Prostate gland (tissue), 2 donors: ENCODE data around the gene OTOA. TPM values are rescaled to one million over a fixed set of nuclear protein-coding genes. Genes with fewer than 3 reads are reported as not detected.

ENCODE experiments used
- DNase-seq: peaks from one replicate; pipeline ENCODE4 v3.0.0-alpha.2; 2019; ENCODE audit warnings: low spot score
- H3K27ac ChIP-seq, 2 donors: fragments of 200-600 bp; sonication (generic); 2 replicates each; pipeline ENCODE4 v1.5.1; 2017 to 2019
- H3K27me3 ChIP-seq: fragments of 200-600 bp; sonication (generic); replicated peaks from 2 replicates; pipeline ENCODE4 v1.5.1; 2019; ENCODE audit not compliant: insufficient read depth
- H3K36me3 ChIP-seq, 2 donors: fragments of 200-600 bp; sonication (generic); 1 replicate in 1 of 2; 2 replicates in 1 of 2; pipeline versions ENCODE4 v1.5.1 to v1.8.1; 2017 to 2019
- H3K4me1 ChIP-seq: fragments of 200-600 bp; sonication (generic); replicated peaks from 2 replicates; pipeline ENCODE4 v1.5.1; 2019
- H3K4me3 ChIP-seq, 2 donors: fragments of 200-600 bp; sonication (generic); 2 replicates each; pipeline ENCODE4 v1.5.1; 2017 to 2019
- H3K9me3 ChIP-seq: fragments of 200-600 bp; sonication (generic); 2 replicates; pipeline ENCODE4 v1.5.1; 2017
- POLR2A ChIP-seq: fragments of 450-650 bp; IDR thresholded peaks from one replicate; pipeline ENCODE4 v1.6.1; 2016; ENCODE audit warnings: antibody characterized with exemption, mild to moderate bottlenecking
- POLR2AphosphoS5 ChIP-seq: sonication (generic); formaldehyde crosslinking; IDR thresholded peaks from one replicate; pipeline ENCODE4 v1.6.1; 2017; ENCODE audit warnings: antibody characterized with exemption
- WGBS: methylation state at CpG from one replicate; pipeline ENCODE4 v1.1.5; 2018; 5-methylcytosine and 5-hydroxymethylcytosine counted together
- intact Hi-C: fragments of 100-400 bp; cut with DNase I; formaldehyde crosslinking; loops from one replicate; pipeline ENCODE4 v1.14.2; 2022
- total RNA-seq, 2 donors: library from RNA; depleted of rRNA; stranded (reverse); fragments of >200 nt; gene quantifications; one replicate each; pipeline ENCODE4 v1.1.0, GENCODE V29; 2016
- TF ChIP-seq, protein P1 (sequence below), 4 experiments: fragments of 200-600 bp in 2 of 4; fragments of 450-650 bp in 2 of 4; sonication (generic) in 2 of 4; IDR thresholded peaks; 1 replicate in 3 of 4; 2 replicates in 1 of 4; pipeline ENCODE4 v1.5.1; 2016 to 2019; ENCODE audit warnings: antibody characterized with exemption in 4 of 4, mild to moderate bottlenecking in 2 of 4, moderate library complexity in 2 of 4

Gene OTOA
- total RNA-seq, 2 donors from 2014 or later, result 0.68 TPM

DNA sequence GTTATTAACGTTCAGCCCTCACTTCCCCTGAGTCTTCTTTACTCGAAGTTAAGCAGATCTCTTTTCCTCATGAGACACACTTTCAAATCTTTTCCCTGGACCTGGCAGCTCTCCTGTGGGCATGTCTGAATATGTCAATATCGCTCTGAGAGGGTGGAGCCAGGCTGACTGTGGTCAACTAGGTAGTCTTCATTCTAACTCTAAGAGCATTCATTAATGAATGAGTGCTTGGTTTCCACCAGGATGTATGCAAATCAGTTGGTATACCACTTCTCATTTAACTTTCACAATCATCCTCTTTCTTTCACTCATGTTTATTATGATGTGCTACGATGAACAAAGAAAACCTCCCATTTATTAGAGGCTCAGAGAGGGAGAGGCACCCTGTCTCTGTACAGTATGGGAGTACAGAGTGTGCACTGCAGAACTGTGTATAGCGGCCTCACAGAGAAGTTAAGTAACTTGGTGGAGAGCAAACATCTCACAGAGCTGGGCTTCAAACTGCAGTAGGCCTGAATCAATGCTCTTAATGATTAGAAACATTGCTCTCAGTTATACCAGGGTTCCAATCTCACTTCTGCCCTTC lies 39.9 kb downstream of the OTOA start:
- no peaks in the 10 kb centered on the region for H3K9me3 ChIP-seq
- intact Hi-C loops, result no loop called here
- no peak overlapping the region for H3K4me3 ChIP-seq
- TF ChIP-seq, protein P1, sequence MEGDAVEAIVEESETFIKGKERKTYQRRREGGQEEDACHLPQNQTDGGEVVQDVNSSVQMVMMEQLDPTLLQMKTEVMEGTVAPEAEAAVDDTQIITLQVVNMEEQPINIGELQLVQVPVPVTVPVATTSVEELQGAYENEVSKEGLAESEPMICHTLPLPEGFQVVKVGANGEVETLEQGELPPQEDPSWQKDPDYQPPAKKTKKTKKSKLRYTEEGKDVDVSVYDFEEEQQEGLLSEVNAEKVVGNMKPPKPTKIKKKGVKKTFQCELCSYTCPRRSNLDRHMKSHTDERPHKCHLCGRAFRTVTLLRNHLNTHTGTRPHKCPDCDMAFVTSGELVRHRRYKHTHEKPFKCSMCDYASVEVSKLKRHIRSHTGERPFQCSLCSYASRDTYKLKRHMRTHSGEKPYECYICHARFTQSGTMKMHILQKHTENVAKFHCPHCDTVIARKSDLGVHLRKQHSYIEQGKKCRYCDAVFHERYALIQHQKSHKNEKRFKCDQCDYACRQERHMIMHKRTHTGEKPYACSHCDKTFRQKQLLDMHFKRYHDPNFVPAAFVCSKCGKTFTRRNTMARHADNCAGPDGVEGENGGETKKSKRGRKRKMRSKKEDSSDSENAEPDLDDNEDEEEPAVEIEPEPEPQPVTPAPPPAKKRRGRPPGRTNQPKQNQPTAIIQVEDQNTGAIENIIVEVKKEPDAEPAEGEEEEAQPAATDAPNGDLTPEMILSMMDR (IDR thresholded peaks at IDR 0.05), result no peak
- no peak for TF ChIP-seq POLR2AphosphoS5
- TF ChIP-seq POLR2A, result no peak
- 49% methylated on average over 5 of the region's 5 CpGs for WGBS
- H3K4me1 ChIP-seq, result no peaks in the 10 kb centered on the region
- no peaks in the 10 kb centered on the region for H3K27me3 ChIP-seq
- no peak for DNase-seq
- H3K36me3 ChIP-seq, result no peaks in the 10 kb centered on the region
- no peak overlapping the region for H3K27ac ChIP-seq

DNA sequence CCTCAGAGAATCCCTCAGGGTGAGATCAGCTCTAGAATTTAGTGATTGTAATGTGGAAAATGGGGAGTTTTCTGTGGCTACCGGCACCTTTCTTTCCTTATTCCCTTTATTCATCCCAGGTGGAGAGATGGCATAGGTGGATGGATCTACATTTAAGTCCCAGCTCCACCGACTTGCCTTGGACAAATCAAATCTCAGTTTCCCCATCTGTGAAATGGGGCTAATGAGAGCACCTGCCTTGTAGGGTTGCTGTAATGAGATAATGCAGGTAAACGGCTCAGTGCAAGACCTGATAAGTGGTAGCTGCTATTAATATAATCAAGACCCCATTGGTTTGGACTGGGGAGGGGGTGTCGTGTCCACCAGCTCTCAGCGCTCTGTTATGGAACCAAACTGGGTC lies 40.5 kb downstream of the OTOA start:
- Histone ChIP-seq H3K27ac (no peak overlapping the region), H3K4me3 (no peak overlapping the region), H3K36me3 (no peaks in the 10 kb centered on the region), H3K4me1 (no peaks in the 10 kb centered on the region), H3K9me3 (no peaks in the 10 kb centered on the region), H3K27me3 (no peaks in the 10 kb centered on the region)
- TF ChIP-seq POLR2AphosphoS5 (no peak), POLR2A (no peak)
- TF ChIP-seq, protein P1 (IDR thresholded peaks at IDR 0.05), result no peak
- intact Hi-C loops, result no loop called here
- 94% methylated on average over 5 of the region's 5 CpGs for WGBS
- no peak for DNase-seq

DNA sequence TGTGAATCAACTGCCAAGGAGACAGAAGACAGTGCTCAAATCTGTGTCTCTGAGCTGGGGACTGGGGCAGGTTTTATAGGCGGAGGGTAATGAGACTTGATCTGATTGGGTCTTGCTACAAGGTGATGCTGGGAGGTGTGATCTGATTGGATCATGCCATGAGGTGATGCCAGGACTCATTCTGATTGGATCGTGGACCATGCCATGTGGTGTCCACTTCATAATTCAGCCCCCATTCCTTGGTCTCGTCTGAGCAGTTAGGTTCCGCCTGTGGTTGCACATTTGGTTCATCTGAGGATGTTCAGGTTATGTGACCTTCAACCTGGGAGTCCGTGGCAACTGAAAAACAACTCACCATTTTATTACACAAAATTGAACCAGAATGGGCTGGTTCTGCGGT lies 41.0 kb downstream of the OTOA start:
- Histone ChIP-seq H3K27ac (no peak overlapping the region), H3K9me3 (no peaks in the 10 kb centered on the region), H3K4me3 (no peak overlapping the region), H3K36me3 (no peaks in the 10 kb centered on the region), H3K27me3 (no peaks in the 10 kb centered on the region), H3K4me1 (no peaks in the 10 kb centered on the region)
- WGBS, result 89% methylated on average over 6 of the region's 6 CpGs
- DNase-seq, result no peak
- intact Hi-C loops, result loop anchor here (5.0 kb wide), 2 partner anchors 47 to 122 kb away; no protein-coding TSS in a partner anchor
- TF ChIP-seq, protein P1 (IDR thresholded peaks at IDR 0.05), result no peak
- TF ChIP-seq POLR2AphosphoS5 (no peak), POLR2A (no peak)

DNA sequence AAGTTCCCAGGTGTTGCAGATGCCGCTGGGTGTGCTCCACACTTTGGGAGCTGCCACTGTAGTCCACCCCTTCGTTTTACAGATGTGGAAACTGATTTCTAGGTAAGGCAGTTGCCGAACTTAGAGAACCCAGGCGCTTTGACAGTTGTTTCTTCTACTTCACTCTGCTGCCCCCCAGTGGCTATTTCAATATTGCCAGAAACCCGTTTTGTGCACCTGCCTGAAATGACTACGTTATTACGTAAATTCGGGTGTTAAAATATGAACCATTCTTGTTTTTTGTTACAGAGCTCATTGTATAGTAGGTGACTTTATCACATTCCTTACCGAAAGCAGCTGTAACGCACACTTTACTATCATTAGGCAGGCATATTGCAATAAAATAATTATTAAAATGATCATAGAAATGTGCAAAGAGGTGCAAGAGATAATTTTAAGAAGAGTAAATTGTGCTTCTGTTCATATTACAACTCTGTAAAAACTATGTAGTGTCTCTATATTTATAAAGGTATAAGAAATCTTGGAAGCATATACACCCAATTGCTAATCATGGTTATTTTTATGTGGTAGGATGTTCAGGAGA lies 44.9 kb downstream of the OTOA start:
- Histone ChIP-seq H3K4me1 (no peaks in the 10 kb centered on the region), H3K36me3 (no peaks in the 10 kb centered on the region), H3K4me3 (no peak overlapping the region), H3K27me3 (no peaks in the 10 kb centered on the region), H3K9me3 (no peaks in the 10 kb centered on the region), H3K27ac (no peak overlapping the region)
- DNase-seq, result peak; percentile 68
- intact Hi-C loops, result loop anchor here (5.0 kb wide), 2 partner anchors 51 to 126 kb away; no protein-coding TSS in a partner anchor
- TF ChIP-seq, protein P1 (IDR thresholded peaks at IDR 0.05), result peak; percentile 39 to 73 (median 72)
- no peak for TF ChIP-seq POLR2AphosphoS5
- 7% methylated on average over 10 of the region's 10 CpGs for WGBS

DNA sequence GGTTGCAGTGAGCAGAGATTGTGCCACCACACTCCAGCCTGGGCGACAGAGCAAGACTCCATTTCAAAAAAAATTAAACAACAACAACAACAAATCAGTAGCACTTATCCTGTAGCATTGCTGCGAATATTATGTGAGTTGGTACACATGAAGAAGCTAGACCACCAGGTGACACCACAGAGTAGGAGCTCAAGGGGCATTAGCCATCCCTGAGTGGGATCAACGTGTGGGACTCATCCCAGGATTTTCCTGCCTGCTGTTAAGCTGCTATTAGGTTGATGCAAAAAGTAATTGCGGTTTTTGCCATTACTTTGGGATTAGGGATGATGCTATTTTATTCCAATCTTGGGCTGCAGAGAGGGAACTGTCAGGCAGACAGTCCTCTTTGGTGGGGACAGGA lies 47.2 kb downstream of the OTOA start:
- intact Hi-C loops, result no loop called here
- Histone ChIP-seq H3K27ac (no peak overlapping the region), H3K36me3 (no peaks in the 10 kb centered on the region), H3K9me3 (no peaks in the 10 kb centered on the region), H3K4me3 (no peak overlapping the region), H3K4me1 (no peaks in the 10 kb centered on the region), H3K27me3 (no peaks in the 10 kb centered on the region)
- TF ChIP-seq POLR2AphosphoS5 (no peak), POLR2A (no peak)
- TF ChIP-seq, protein P1 (IDR thresholded peaks at IDR 0.05), result no peak
- WGBS, result 80% methylated on average over 4 of the region's 4 CpGs
- no peak for DNase-seq
